GM21515 (cell line): ENCODE measurements around the gene ELAVL3.
"Not testable (repeated sequence)": the region's sequence is repeated elsewhere in the genome, so short reads cannot be mapped to it uniquely, and the experiment has no call there.

Source experiments
- ATAC-seq: cut with Tn5 transposase; IDR thresholded peaks from one replicate; pipeline ENCODE4 v1.9.1; 2021; ENCODE audit not compliant: unreplicated experiment

The ELAVL3 gene

DNA sequence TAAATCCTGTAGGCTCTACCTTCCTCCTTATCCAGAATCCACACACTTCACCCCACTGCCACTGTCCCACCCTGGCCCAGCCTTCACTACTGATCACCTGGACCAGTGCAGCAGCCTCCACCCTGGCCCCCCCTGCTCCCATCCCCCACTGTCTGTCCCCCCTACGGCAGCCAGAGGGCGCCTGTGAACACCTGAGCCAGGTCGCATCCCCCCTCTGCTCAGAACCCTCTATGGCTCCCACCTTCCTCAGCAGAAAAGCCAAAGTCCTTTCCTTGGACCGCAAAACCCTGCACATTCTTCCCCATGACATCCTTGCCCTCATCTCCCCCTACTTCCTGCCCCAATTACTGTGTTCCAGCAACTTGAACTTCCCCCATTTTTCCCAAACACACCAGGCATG is 20.6 kb downstream of the ELAVL3 start:
- ATAC-seq, result no peak

DNA sequence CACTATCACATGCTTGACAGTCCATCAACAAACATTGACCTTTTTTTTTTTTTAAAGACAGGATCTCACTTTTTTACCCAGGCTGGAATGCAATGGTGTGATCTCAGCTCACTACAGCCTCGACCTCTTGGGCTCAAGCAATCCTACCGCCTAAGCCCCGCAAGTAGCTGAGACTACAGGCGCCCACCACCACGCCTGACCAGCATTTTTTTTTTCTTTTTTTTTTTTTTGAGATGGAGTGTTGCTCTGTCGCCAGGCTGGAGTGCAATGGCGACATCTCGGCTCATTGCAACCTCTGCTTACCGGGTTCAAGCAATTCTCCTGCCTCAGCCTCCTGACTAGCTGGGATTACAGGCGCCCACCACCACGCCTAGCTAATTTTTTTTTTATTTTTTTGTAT is 21.9 kb downstream of the ELAVL3 start:
- not testable (repeated sequence) for ATAC-seq

DNA sequence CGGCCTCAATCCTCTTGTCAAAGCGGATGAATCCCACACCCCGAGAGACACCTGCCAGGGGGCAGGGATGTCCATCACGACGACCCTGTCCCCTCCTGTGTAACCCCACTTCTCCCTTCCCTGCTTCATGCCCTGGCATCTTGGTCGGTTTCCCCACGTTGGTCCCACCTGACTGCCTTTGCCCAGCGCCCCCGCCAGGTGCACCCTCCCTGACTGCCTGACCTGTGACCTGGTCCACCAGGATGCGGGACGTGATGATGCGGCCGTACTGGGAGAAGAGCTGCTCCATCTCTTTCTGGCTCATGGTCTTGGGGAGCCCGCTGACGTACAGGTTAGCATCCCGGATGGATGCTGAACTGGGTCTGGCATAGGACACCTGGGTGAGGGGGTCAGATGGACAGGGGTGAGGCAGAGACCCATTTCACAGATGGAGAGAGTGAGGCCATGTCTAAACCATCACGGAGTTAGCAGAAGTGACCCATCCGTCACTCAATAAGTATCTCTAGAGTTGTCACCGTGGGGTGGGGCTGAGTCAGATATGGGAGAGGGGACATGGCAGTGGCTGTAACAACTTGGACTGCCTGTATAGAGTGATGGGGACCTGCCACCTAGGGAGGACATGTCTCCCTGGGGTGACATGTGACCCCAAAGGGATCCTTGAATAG is 22.5 kb downstream of the ELAVL3 start:
- no peak for ATAC-seq

DNA sequence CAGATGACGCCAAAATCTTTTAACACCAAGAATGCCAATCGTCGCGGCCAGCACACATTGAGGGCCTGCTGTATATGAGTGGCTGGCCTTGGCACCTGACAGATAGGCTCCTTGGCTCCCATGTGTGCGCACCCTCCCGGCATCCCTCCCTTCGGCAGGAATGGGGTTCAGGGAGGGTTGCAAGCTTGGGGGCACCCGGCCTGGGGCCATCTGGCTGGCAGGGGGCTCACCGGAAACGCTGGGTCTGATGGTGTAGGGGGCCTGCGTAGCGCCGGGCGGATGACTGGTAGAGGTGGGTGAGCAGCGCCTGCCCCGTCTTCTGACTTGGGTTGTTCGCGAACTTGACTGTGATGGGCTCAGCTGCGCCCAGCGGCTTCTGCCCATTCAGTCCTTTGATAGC is 23.0 kb downstream of the ELAVL3 start:
- no peak for ATAC-seq

DNA sequence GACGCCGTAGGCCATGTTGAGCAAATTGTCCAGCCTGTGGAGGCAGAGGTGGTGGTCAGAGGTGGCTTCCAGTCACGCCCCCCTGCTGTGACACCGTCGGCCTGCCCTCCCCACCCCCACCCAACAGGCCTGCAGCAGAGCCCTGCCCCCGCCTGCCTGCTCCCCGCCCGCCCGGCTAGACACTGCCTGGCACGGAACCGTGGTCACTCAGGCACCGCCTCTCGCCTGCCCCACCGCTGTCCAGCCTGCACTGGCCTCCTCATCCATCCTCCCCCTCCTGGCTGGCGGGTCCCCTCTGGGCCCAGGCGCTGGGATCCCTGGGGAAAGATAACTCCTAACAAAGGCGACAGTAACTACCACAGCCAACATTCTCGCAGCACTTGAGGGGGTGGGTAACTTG is 23.7 kb downstream of the ELAVL3 start:
- no peak for ATAC-seq

DNA sequence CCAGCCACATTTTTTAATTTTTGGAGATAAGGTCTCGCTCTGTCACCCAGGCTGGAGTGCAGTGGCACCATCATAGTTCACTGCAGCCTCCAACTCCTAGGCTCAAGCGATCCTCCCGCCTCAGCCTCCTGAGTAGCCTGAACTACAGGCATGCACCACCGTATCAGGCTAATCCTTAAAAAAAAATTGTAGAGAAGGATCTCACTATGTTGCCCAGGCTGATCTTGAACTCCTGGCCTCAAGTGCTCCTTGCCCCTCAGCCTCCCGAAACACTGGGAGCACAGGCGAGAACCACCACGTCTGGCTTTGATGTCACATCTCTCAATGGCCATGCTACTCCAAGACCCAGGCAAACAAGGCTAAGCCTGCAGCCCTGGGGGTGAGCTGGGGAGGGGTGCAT is 24.2 kb downstream of the ELAVL3 start:
- ATAC-seq, result no peak

DNA sequence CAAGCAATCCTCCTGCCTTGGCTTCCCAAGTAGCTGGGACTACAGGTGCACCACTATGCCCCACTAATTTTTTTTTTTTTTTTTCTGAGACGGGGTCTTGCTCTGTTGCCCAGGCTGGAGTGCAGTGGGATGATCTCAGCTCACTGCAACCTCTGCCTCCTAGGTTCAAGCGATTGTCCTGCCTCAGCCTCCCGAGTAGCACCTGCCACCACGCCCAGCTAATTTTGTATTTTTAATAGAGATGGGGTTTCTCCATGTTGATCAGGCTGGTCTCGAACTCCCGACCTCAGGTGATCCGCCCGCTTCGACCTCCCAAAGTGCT is 25.7 kb downstream of the ELAVL3 start:
- ATAC-seq, result not testable (repeated sequence)

DNA sequence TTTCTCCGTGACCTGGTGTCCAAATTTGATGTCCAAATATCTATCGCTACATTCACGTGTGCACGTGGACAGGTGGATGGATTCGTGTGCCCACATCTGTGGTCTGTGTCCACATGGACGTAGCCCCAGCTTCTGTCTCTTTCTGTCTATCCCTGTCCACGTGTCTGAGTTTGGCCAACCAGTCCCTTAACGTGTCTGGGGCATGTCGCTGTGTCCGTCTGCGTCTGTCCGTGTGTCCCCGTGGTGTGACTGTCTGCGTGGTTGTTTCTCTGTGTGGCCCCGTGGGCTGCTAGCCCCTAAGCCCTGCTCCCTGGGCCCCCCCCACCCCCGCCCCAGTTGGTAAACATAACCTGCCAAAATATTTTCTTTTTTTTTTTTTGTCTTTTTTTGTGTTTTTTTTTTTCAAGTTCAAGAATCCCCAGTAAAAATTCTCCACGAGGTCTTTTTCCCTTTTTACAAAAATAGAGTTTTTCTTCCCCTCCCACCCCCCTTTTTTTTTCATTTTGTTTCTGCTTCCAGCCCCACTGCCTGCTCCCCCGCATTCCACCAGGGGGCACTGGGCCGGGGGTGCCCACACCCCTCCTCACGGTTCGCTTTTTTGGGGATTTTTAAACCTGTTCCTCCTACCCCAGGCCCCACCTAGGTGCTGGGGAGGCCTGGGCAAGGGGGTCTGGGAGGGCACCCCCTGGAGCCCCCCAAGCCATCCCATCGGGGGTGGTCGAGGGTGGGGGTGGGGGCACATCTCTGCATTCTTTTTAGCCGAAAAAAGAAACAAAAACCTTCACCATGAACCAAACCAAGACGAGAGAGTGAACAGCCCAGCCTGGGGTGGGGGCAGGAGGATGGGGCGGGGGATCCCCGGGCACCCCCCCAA is 27.1 kb downstream of the ELAVL3 start:
- no peak for ATAC-seq

DNA sequence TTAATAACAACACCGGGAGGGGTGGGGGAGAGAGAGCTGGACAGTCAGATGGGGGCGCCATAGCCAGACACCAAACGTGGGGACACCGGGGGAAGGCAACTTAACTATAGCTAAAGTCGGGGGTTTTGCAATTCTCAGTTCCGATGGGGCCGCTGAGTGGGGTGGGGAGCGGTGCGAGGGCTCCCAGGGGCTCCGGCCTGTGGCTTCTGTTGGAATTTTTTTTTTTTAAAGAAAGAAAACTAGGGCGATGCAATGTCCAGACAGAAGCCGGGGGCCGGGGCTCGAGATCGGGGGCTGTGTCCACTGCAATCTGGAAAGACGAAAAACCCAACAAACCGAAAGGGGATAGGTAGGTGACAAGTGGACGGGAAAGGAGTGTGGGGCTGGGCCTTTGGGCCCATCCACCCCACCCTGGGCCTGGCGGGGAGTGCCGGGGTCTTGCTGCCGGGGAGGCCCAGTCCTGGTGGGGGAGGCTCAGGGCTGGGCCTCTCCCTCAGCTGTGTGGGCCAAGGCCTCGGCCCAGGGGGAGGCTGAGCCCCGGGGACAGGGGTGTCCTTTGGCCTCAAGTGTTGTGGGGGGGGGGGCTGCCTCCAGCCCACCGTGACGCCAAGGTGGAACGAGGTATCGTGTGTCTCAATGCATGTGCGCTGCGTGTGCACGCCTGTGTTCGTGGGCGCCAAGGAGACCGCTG is 28.1 kb downstream of the ELAVL3 start:
- ATAC-seq, result no peak

DNA sequence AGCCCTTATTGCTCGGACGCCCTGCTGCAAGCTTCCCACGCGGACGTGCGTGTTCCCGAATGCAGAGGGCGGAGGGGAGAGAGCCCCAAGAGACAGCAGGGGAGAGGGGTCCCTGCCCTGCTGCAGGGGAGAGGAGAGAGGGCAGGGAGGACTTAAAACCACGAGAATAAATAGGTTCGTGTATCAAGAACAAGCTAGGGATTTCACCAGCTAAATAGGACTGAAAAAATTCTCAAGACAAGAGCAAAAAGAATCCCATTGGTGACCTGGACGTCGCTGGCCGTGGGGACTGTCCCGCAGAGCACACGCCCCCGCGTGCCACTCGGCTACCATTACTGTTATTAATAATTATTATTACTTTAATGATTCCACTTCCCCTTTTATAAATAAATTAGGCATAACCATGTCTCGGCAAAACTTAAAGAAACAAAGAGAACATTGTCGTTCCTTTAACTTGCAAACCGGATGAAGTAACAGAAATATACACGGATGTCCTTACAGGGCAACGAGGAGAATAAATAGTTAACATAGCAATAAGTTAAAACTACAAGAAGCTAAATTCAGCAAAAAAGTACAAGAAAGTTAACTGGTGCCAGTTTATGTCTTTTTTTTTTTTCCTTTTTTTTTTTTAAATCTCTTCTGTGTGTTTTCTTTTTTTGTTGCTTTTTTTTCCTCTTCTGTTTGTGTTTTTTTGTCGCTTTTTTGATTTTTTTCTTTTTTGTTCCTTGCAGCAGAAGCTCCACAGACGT is 28.8 kb downstream of the ELAVL3 start:
- ATAC-seq, result no peak

DNA sequence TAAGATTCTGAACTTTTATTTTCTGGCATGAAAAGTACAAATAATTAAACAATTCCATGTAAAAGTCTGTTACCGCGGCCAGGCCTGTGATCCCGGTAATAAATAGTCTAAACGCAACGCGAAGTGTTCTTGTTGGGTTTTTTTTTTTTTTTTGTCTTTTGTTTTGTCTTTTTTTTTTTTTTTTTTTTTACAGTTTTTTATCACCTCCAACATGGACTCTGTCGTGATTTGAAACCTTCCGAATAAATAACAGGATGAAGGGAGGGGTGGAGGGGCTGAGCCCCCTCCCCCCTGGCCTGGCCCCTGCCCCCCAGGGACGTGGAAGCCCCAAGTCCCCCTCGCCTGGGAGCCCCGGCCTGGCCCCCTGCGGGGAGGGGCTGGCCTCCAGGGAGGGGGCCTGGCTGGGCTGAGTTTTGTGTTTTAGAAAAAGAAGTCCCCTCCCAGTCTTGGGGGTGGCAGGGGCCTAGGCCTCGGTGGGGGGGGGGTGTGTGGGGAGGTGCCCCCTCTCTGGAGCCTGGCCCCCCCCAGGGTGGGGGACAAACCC is 29.4 kb downstream of the ELAVL3 start:
- ATAC-seq, result no peak

DNA sequence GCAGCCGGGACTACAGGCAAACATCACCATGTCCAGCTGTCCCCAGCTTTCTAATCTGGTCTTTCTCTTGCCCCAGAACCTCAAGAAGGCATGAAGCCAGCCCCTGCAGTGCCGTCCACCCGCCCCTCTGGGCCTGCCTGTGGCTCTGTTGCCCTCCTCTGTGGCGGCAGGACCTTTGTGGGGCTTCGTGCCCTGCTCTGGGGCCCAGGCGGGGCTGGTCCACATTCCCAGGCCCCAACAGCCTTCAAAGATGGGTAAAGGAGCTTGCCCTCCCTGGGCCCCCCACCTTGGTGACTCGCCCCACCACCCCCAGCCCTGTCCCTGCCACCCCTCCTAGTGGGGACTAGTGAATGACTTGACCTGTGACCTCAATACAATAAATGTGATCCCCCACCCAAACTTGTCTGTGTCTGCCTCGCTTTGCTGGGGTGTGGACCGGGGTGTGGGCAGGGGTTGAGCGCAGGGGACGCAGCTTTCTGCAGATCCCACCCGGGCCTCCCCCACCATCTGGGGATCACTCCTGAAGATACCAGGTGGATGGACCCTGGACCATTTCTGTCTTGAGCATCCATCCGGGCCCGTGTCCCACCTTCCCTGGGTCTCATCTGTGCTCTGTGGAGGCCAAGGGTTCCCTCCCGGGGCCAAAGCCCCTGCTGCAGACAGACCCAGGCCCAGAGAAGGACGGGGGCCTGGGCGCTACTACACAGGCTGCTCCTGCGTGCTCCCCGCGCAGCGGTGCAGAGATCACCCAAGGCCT is 30.1 kb downstream of the ELAVL3 start:
- ATAC-seq, result no peak

DNA sequence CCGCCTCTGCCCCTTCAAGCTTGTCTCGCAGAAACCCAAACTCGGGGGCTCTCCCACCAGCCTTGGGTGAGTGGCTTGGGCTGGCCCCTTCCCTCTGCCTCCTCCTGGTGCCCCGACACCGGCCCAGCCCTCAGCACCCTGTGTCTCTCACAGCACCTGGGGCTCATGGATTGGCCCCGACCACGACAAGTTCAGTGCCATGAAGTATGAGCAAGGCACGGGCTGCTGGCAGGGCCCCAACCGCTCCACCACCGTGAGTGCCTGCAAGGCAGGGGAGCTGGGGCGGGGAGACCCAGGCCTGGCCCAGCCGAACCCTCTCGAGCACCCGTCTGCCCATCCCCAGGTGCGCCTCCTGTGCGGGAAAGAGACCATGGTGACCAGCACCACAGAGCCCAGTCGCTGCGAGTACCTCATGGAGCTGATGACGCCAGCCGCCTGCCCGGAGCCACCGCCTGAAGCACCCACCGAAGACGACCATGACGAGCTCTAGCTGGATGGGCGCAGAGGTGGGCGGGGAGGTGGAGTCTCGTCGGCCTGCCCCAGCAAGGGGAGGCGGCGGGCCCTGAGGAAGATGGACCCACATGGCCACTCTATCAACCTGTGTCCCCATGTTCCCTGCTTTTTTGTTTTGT is 31.8 kb downstream of the ELAVL3 start:
- ATAC-seq, result no peak

DNA sequence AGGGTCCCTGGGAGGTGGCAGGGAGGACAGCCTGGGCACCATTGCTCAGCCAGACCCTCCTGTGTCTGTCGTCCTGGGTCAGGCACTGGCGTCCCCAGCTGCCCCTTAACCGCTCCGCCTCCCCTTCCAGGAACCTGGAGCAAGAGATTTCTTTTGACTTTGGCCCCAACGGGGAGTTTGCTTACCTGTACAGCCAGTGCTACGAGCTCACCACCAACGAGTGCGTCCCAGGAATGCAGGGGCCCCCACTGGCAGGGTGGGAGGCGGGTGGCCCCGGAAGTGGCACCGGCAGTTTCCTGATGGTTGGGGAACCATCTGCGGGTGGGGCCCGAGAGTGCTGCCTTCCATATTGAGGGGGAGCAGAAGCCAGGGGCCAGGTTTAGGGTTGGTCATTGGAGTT is 32.4 kb downstream of the ELAVL3 start:
- no peak for ATAC-seq

DNA sequence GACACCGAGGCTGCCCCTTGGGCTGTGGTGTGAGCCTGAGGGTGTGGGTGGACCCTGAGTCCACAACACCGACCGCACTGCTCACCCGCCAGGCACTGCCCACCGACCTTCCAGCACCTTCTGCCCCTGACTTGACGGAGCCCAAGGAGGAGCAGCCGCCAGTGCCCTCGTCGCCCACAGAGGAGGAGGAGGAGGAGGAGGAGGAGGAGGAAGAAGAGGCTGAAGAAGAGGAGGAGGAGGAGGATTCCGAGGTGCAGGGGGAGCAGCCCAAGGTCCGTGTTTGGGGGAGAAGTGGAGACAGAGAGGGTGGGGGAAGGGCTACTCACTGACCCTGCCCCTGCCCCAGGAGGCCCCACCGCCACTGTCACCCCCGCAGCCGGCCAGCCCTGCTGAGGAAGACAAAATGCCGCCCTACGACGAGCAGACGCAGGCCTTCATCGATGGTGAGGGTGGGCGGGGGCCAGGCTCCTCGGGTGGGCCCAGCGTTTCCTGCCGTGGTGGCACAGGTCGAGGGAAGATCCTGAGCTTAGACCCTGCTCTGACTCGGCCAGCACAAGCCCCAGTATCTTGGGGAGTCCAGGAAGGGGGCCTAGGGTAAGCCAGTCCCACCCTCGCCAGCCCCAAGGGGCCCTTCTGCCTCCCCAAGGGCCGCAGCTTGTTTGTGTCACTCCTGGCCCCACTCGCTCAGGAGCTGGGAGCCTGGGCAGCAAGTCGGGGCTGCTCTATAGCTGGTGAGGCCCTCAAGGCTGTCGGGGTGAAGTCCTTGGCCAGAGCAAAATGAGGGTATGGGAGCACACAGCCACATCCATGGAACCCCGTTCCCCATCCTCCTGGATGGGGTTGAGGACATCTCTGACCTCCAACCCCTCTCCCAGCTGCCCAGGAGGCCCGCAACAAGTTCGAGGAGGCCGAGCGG is 33.2 kb downstream of the ELAVL3 start:
- no peak for ATAC-seq

DNA sequence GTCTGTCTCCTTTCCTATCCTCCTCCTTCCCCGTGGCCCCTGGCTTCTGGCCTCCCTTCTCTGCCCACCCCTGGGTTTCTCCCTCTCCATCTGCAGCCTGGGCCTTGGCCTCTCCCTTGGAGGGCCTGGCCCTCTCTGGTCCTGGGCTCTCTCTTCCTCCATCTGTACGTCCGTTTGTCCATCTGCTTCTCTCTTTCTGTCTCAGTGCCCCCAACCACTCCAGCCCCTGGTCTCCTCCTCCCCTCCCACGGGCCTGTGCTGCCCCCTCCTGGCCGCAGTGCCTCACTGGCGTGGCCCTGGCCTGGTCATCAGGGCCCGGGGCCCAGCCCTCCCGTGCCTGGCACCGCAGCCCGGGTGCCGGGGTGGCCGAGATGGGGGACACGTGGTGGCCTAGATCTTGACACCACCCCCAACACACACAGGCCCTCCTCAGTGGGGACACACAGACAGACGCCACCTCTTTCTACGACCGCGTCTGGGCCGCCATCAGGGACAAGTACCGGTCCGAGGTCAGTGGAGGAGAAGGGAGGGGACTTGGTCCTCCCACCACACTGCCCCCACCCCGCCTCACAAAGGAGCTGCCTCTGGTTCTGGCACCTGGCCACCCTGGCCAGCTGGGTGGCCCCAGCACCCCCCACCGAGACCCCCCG is 34.1 kb downstream of the ELAVL3 start:
- no peak for ATAC-seq

DNA sequence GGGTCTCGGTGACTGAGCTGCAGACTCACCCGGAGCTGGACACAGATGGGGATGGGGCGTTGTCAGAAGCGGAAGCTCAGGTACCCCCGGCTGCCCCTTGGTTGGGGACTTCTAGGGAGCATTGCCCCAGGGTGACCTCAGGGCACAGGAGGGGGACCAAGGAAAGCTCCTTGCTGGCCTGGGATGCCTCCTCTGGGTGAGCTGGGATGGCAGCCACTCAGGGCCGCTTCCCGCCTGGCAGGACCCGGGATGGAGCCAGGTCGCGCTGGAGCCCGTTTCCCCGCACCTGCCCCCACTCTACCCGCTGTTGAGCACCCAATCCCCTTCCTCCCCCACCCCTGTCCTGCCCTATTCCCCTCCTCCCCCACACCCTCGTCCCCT is 34.6 kb downstream of the ELAVL3 start:
- ATAC-seq, result no peak

DNA sequence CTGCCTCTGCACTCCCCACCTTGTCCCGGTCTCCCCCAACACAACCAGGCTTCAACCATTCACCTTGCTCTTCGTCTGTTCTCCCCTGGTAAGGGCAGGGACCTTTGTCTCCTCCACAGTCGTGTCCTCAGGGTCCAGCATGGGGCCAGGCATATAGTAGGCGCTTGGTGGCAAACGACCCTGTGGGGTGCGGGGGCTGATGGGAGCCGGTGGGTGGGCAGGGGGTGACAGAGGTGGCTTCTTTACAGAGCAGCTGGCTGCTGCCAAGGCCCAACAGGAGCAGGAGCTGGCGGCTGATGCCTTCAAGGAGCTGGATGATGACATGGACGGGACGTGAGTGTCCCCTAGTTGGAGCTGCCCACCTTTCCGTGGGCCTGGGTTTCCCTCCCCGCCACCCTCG is 35.7 kb downstream of the ELAVL3 start:
- ATAC-seq, result no peak
